Liver (tissue), 9 donors: ENCODE results near the gene RNPEP. TPM values are rescaled to one million over a fixed set of nuclear protein-coding genes. Genes with fewer than 3 reads are reported as not detected.

Source experiments
- DNase-seq: peaks from one replicate; pipeline ENCODE4 v3.0.0-alpha.2; 2017; ENCODE audit warnings: low spot score
- H3K27ac ChIP-seq, 2 donors: one replicate each; pipeline ENCODE4 v1.7.0; 2013; ENCODE audit warnings: inconsistent platforms in 2 of 2, low read length in 2 of 2, control low read depth in 1 of 2, low read depth in 1 of 2, mild to moderate bottlenecking in 1 of 2
- H3K27me3 ChIP-seq, 4 donors: one replicate each; pipeline versions ENCODE4 v1.6.1 to v1.7.0; 2013; ENCODE audit warnings: low read length in 3 of 4, inconsistent platforms in 1 of 4, mild to moderate bottlenecking in 1 of 4, moderate library complexity in 1 of 4; ENCODE audit not compliant: control insufficient read depth in 4 of 4, insufficient read depth in 4 of 4
- H3K36me3 ChIP-seq, 4 donors: one replicate each; pipeline versions ENCODE4 v1.6.1 to v1.7.0; 2013; ENCODE audit warnings: low read length in 3 of 4, mild to moderate bottlenecking in 3 of 4, low read depth in 1 of 4, moderate library complexity in 1 of 4; ENCODE audit not compliant: control insufficient read depth in 4 of 4, insufficient read depth in 3 of 4
- H3K4me1 ChIP-seq, 4 donors: one replicate each; pipeline versions ENCODE4 v1.6.1 to v1.7.0; 2013; ENCODE audit warnings: low read length in 3 of 4, mild to moderate bottlenecking in 3 of 4, moderate library complexity in 1 of 4; ENCODE audit not compliant: control insufficient read depth in 4 of 4, insufficient read depth in 4 of 4
- H3K4me3 ChIP-seq, 3 donors: one replicate each; pipeline versions ENCODE4 v1.6.1 to v1.7.0; 2013; ENCODE audit warnings: low read length in 3 of 3, control low read depth in 1 of 3, low read depth in 1 of 3, mild to moderate bottlenecking in 1 of 3
- H3K9ac ChIP-seq, 2 donors: one replicate each; pipeline ENCODE4 v1.7.0; 2013; ENCODE audit warnings: low read length in 2 of 2, mild to moderate bottlenecking in 2 of 2, moderate library complexity in 2 of 2, control low read depth in 1 of 2, low read depth in 1 of 2
- H3K9me3 ChIP-seq, 4 donors: one replicate each; pipeline versions ENCODE4 v1.6.1 to v1.7.0; 2013; ENCODE audit warnings: low read length in 3 of 4; ENCODE audit not compliant: control insufficient read depth in 4 of 4
- ATF3 ChIP-seq: IDR thresholded peaks from 2 replicates; pipeline ENCODE4 v1.6.1; 2016; ENCODE audit warnings: antibody characterized with exemption
- EGR1 ChIP-seq, 2 donors: IDR thresholded peaks; 2 replicates each; pipeline ENCODE4 v1.6.1; 2016 to 2018; ENCODE audit warnings: antibody characterized with exemption in 2 of 2, low read depth in 2 of 2
- FOXA1 ChIP-seq: IDR thresholded peaks from 2 replicates; pipeline ENCODE4 v1.6.1; 2016; ENCODE audit warnings: antibody characterized with exemption
- FOXA2 ChIP-seq: IDR thresholded peaks from 2 replicates; pipeline ENCODE4 v1.6.1; 2016; ENCODE audit warnings: antibody characterized with exemption
- GABPA ChIP-seq, 2 donors: IDR thresholded peaks in 1 of 2; conservative IDR thresholded peaks in 1 of 2; 2 replicates each; pipeline ENCODE4 v1.6.1; 2016; ENCODE audit warnings: antibody characterized with exemption in 2 of 2, mild to moderate bottlenecking in 1 of 2, moderate library complexity in 1 of 2
- HNF4A ChIP-seq, 2 donors: conservative IDR thresholded peaks; 2 replicates each; pipeline ENCODE4 v1.6.1; 2016; ENCODE audit warnings: antibody characterized with exemption in 2 of 2, mild to moderate bottlenecking in 2 of 2
- HNF4G ChIP-seq: IDR thresholded peaks from 2 replicates; pipeline ENCODE4 v1.6.1; 2016; ENCODE audit warnings: antibody characterized with exemption
- JUND ChIP-seq, 2 donors: IDR thresholded peaks; 2 replicates each; pipeline ENCODE4 v1.6.1; 2016; ENCODE audit warnings: antibody characterized with exemption in 2 of 2
- NR2F2 ChIP-seq: IDR thresholded peaks from 2 replicates; pipeline ENCODE4 v1.6.1; 2016; ENCODE audit warnings: antibody characterized with exemption
- RAD21 ChIP-seq, 2 donors: IDR thresholded peaks; 2 replicates each; pipeline ENCODE4 v1.6.1; 2016; ENCODE audit warnings: antibody characterized with exemption in 2 of 2, mild to moderate bottlenecking in 2 of 2
- RXRA ChIP-seq, 2 donors: IDR thresholded peaks; 2 replicates each; pipeline ENCODE4 v1.6.1; 2017 to 2018; ENCODE audit warnings: antibody characterized with exemption in 2 of 2, mild to moderate bottlenecking in 1 of 2
- SP1 ChIP-seq: IDR thresholded peaks from 2 replicates; pipeline ENCODE4 v1.6.1; 2018; ENCODE audit warnings: antibody characterized with exemption, mild to moderate bottlenecking
- TAF1 ChIP-seq: conservative IDR thresholded peaks from 2 replicates; pipeline ENCODE4 v1.6.1; 2016; ENCODE audit warnings: antibody characterized with exemption, mild to moderate bottlenecking
- YY1 ChIP-seq: IDR thresholded peaks from 2 replicates; pipeline ENCODE4 v1.6.1; 2016; ENCODE audit warnings: antibody characterized with exemption, mild to moderate bottlenecking
- ZBTB33 ChIP-seq: IDR thresholded peaks from 2 replicates; pipeline ENCODE4 v1.6.1; 2016; ENCODE audit warnings: antibody characterized with exemption
- WGBS: extraction: QIAGEN DNeasy Blood & Tissue Kit; methylation state at CpG from one replicate; pipeline ENCODE4 v1.1.7; 2013; 5-methylcytosine and 5-hydroxymethylcytosine counted together
- polyA plus RNA-seq, 2 donors: library from polyadenylated mRNA; stranded (reverse) in 1 of 2; unstranded in 1 of 2; fragments of 200-250 nt in 1 of 2; fragments of >200 nt in 1 of 2; fragmentation: Nextera tagmentation in 1 of 2; extraction: Ambion mirVana in 1 of 2; gene quantifications; one replicate each; pipeline versions ENCODE4 v1.2.1 to v1.2.3, GENCODE V29; 2013 to 2015
- total RNA-seq, 2 donors: library from RNA; depleted of rRNA; stranded (reverse); fragments of >200 nt; gene quantifications; one replicate each; pipeline ENCODE4 v1.2.3, GENCODE V29; 2014
- TF ChIP-seq, protein P1 (sequence below): IDR thresholded peaks from 2 replicates; pipeline ENCODE4 v1.6.1; 2016; ENCODE audit warnings: antibody characterized with exemption, mild to moderate bottlenecking
- TF ChIP-seq, protein P2 (sequence below): fragments of 150-350 bp; IDR thresholded peaks from 2 replicates; pipeline ENCODE4 v1.5.1; 2017; ENCODE audit warnings: improper control_type of control experiment, low read depth, low read length; ENCODE audit not compliant: missing input control
- TF ChIP-seq, protein P3 (sequence below): IDR thresholded peaks from 2 replicates; pipeline ENCODE4 v1.6.1; 2016; ENCODE audit warnings: antibody characterized with exemption
- donor health status: healthy.
- donor health status: healthy.
- donor health status: healthy.
- donor health status: healthy.
- donor health status: healthy.

The RNPEP gene
- total and polyA plus RNA-seq, 4 donors, result 16.3 to 26.5 (median 21.0) TPM

DNA sequence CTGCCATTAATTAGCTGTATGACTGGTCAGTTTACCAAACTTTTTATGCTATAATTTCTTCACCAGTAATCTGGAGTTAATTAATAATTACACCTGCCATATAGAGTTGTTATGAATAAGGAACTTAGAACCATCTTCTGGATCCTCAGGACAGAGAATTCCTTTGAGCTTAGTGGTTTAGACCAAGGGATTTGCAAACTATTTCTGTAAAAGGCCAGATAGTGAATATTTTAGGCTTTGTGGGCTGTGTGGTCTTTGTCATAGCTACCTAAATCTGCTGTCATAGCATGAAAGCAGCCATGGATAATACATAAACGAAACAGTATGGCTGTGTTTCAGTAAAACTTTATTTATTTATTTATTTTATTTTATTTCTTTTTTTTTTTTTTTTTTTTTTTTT lies 18.2 kb upstream of the RNPEP start (continued):
- no peak for TF ChIP-seq RXRA (IDR thresholded peaks at IDR 0.05)
- TF ChIP-seq HNF4G, result no peak

GRCh38 chr1:201966171-201966570 lies 16.3 kb upstream of the RNPEP start:
- TF ChIP-seq TAF1, result no peak
- no peak for TF ChIP-seq YY1
- no peak for TF ChIP-seq SP1
- TF ChIP-seq RXRA (IDR thresholded peaks at IDR 0.05), result no peak
- TF ChIP-seq ZBTB33, result no peak
- no peak for TF ChIP-seq JUND (IDR thresholded peaks at IDR 0.05)
- no peak for TF ChIP-seq HNF4A (conservative IDR thresholded peaks at IDR 0.05)
- TF ChIP-seq EGR1 (IDR thresholded peaks at IDR 0.05; ENCODE audit: low read depth in 2 of 2), result no peak
- no peak for TF ChIP-seq GABPA (IDR thresholded peaks at IDR 0.05 in 1 of 2, conservative IDR thresholded peaks at IDR 0.05 in 1 of 2)
- TF ChIP-seq, protein P1, sequence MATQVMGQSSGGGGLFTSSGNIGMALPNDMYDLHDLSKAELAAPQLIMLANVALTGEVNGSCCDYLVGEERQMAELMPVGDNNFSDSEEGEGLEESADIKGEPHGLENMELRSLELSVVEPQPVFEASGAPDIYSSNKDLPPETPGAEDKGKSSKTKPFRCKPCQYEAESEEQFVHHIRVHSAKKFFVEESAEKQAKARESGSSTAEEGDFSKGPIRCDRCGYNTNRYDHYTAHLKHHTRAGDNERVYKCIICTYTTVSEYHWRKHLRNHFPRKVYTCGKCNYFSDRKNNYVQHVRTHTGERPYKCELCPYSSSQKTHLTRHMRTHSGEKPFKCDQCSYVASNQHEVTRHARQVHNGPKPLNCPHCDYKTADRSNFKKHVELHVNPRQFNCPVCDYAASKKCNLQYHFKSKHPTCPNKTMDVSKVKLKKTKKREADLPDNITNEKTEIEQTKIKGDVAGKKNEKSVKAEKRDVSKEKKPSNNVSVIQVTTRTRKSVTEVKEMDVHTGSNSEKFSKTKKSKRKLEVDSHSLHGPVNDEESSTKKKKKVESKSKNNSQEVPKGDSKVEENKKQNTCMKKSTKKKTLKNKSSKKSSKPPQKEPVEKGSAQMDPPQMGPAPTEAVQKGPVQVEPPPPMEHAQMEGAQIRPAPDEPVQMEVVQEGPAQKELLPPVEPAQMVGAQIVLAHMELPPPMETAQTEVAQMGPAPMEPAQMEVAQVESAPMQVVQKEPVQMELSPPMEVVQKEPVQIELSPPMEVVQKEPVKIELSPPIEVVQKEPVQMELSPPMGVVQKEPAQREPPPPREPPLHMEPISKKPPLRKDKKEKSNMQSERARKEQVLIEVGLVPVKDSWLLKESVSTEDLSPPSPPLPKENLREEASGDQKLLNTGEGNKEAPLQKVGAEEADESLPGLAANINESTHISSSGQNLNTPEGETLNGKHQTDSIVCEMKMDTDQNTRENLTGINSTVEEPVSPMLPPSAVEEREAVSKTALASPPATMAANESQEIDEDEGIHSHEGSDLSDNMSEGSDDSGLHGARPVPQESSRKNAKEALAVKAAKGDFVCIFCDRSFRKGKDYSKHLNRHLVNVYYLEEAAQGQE, result no peak
- no peak for TF ChIP-seq ATF3
- TF ChIP-seq HNF4G, result no peak
- TF ChIP-seq, protein P2, sequence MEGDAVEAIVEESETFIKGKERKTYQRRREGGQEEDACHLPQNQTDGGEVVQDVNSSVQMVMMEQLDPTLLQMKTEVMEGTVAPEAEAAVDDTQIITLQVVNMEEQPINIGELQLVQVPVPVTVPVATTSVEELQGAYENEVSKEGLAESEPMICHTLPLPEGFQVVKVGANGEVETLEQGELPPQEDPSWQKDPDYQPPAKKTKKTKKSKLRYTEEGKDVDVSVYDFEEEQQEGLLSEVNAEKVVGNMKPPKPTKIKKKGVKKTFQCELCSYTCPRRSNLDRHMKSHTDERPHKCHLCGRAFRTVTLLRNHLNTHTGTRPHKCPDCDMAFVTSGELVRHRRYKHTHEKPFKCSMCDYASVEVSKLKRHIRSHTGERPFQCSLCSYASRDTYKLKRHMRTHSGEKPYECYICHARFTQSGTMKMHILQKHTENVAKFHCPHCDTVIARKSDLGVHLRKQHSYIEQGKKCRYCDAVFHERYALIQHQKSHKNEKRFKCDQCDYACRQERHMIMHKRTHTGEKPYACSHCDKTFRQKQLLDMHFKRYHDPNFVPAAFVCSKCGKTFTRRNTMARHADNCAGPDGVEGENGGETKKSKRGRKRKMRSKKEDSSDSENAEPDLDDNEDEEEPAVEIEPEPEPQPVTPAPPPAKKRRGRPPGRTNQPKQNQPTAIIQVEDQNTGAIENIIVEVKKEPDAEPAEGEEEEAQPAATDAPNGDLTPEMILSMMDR, result no peak
- no peak for TF ChIP-seq NR2F2
- TF ChIP-seq RAD21 (IDR thresholded peaks at IDR 0.05), result no peak
- TF ChIP-seq FOXA2, result no peak
- TF ChIP-seq, protein P3, sequence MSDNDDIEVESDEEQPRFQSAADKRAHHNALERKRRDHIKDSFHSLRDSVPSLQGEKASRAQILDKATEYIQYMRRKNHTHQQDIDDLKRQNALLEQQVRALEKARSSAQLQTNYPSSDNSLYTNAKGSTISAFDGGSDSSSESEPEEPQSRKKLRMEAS, result no peak
- no peak for TF ChIP-seq FOXA1
- H3K4me1 ChIP-seq, result no peaks in the 10 kb centered on the region
- DNase-seq, result no peak
- H3K9me3 ChIP-seq, result no peaks in the 10 kb centered on the region
- no peak overlapping the region for H3K27ac ChIP-seq
- no peaks in the 10 kb centered on the region for H3K27me3 ChIP-seq
- H3K4me3 ChIP-seq, result no peak overlapping the region
- 99% methylated on average over 5 of the region's 5 CpGs for WGBS
- no peak overlapping the region for H3K9ac ChIP-seq
- peaks cover 18 to 75% (median 65%) of the 10 kb centered on the region in 4 donors for H3K36me3 ChIP-seq
